K562 (cell line): ENCODE results near the gene DACT3. TPM values are rescaled to one million over a fixed set of nuclear protein-coding genes. Genes with fewer than 3 reads are reported as not detected.
A peak's percentile ranks its signal among the peaks of the same experiment; 100 is the strongest.

Experiments used
- BDP1 ChIP-seq: IDR thresholded peaks from 3 replicates; pipeline ENCODE4 v1.6.1; 2011; ENCODE audit not compliant: insufficient read length, insufficient read depth
- ELF4 ChIP-seq: fragments of 450-650 bp; formaldehyde crosslinking; IDR thresholded peaks from 2 replicates; pipeline ENCODE4 v1.4.0; 2022; ENCODE audit warnings: missing genetic modification characterization
- ESRRA ChIP-seq: fragments of 450-650 bp; IDR thresholded peaks from 2 replicates; pipeline ENCODE4 v1.6.1; 2014; ENCODE audit warnings: low read depth, mild to moderate bottlenecking, moderate library complexity, borderline replicate concordance
- ETV5 ChIP-seq: sonication (generic); formaldehyde crosslinking; IDR thresholded peaks from 2 replicates; pipeline ENCODE4 v1.4.0; 2020; ENCODE audit warnings: low read depth, mild to moderate bottlenecking, missing genetic modification reagents
- GTF3C2 ChIP-seq: IDR thresholded peaks from 3 replicates; pipeline ENCODE4 v1.6.1; 2011; ENCODE audit warnings: borderline replicate concordance, mild to moderate bottlenecking, moderate library complexity; ENCODE audit not compliant: insufficient read length; ENCODE audit errors: extremely low read depth
- HOMEZ ChIP-seq: fragments of 250-450 bp; sonication (Bioruptor Pico); IDR thresholded peaks from 2 replicates; pipeline ENCODE4 v1.4.0; 2020; ENCODE audit warnings: mild to moderate bottlenecking, moderate library complexity
- KDM1A ChIP-seq, 2 experiments: fragments of 450-650 bp; IDR thresholded peaks; 2 replicates each; pipeline ENCODE4 v1.6.1; 2016; ENCODE audit warnings: mild to moderate bottlenecking in 2 of 2
- POLR3A ChIP-seq: IDR thresholded peaks from 2 replicates; pipeline ENCODE4 v1.6.1; 2011; ENCODE audit warnings: borderline replicate concordance, mild to moderate bottlenecking, moderate library complexity; ENCODE audit not compliant: insufficient read length, insufficient read depth; ENCODE audit errors: extremely low read depth
- TCF15 ChIP-seq: fragments of 250-450 bp; sonication (Bioruptor Pico); IDR thresholded peaks from 2 replicates; pipeline ENCODE4 v1.8.0; 2022; ENCODE audit warnings: moderate library complexity, mild to moderate bottlenecking, inconsistent platforms
- TCF3 ChIP-seq: sonication (generic); formaldehyde crosslinking; IDR thresholded peaks from 2 replicates; pipeline ENCODE4 v1.4.0; 2020; ENCODE audit warnings: mild to moderate bottlenecking, missing genetic modification reagents
- U2AF2 ChIP-seq: fragments of 200-400 bp; formaldehyde crosslinking; optimal IDR thresholded peaks from 2 replicates; pipeline ENCODE3; 2017; ENCODE audit warnings: low read depth, mild to moderate bottlenecking, low read length
- ZNF740 ChIP-seq, 3 experiments: fragments of 200-800 bp in 1 of 3; sonication (Bioruptor generic) in 1 of 3; sonication (generic) in 1 of 3; formaldehyde crosslinking in 1 of 3; IDR thresholded peaks; 2 replicates each; pipeline versions ENCODE4 v1.6.1 to v1.8.0; 2016 to 2022; ENCODE audit warnings: mild to moderate bottlenecking in 2 of 3, missing compliant biosample characterization in 2 of 3, missing genetic modification characterization in 2 of 3, missing genetic modification reagents in 1 of 3
- polyA plus RNA-seq, 8 experiments: library from polyadenylated mRNA; depleted of rRNA in 4 of 8; stranded (reverse) in 5 of 8; unstranded in 3 of 8; fragments of >200 nt; fragmentation: Nextera tagmentation in 2 of 8; fragmentation: Illumina TruSeq in 1 of 8; extraction: Ambion mirVana in 2 of 8; extraction: Trizol in 1 of 8; gene quantifications; 2 replicates each; pipeline versions ENCODE4 v1.2.1 to v1.2.3, GENCODE V29; 2011 to 2014; ENCODE audit warnings: inconsistent platforms in 1 of 8, missing spikeins in 1 of 8
- total RNA-seq, 7 experiments: library from RNA; depleted of rRNA in 6 of 7; stranded (reverse); fragments of >200 nt in 6 of 7; fragmentation: Illumina TruSeq in 2 of 7; extraction: Trizol in 2 of 7; gene quantifications; 2 replicates each; pipeline versions ENCODE4 v1.2.1 to v1.2.3, GENCODE V29; 2011 to 2021; ENCODE audit warnings: low replicate concordance in 1 of 7
- TF ChIP-seq, protein P1 (sequence below): fragments of 250-450 bp; sonication (Bioruptor Pico); IDR thresholded peaks from 2 replicates; pipeline ENCODE4 v1.4.0; 2020

DACT3 gene
- total and polyA plus RNA-seq, 9 of the 15 experiments (the other 6 are each of a cell fraction or from before 2014, with no cell fraction given), result 0.67 to 6.5 (median 3.5) TPM

- TF ChIP-seq GTF3C2 (no peak), ESRRA (peak; percentile 79; the same call in 1 of the 2 replicates), POLR3A (no peak), ETV5 (CRISPR knock-in tag) (0 out of 2 replicates have a peak, but pooled peaks have one; percentile 43), HOMEZ (CRISPR knock-in tag) (no peak), TCF15 (no peak), U2AF2 (no peak), BDP1 (no peak), KDM1A (IDR thresholded peaks at IDR 0.05) (peak; percentile 14 to 64; a peak in 1 of 4 replicates), ZNF740 (CRISPR knock-in tag; IDR thresholded peaks at IDR 0.05) (0 out of 2 replicates have a peak, but pooled peaks have one; percentile 47), ZNF740 (tag; IDR thresholded peaks at IDR 0.05) (no peak), ELF4 (CRISPR knock-in tag) (no peak), TCF3 (CRISPR knock-in tag) (no peak)
- TF ChIP-seq, protein P1, sequence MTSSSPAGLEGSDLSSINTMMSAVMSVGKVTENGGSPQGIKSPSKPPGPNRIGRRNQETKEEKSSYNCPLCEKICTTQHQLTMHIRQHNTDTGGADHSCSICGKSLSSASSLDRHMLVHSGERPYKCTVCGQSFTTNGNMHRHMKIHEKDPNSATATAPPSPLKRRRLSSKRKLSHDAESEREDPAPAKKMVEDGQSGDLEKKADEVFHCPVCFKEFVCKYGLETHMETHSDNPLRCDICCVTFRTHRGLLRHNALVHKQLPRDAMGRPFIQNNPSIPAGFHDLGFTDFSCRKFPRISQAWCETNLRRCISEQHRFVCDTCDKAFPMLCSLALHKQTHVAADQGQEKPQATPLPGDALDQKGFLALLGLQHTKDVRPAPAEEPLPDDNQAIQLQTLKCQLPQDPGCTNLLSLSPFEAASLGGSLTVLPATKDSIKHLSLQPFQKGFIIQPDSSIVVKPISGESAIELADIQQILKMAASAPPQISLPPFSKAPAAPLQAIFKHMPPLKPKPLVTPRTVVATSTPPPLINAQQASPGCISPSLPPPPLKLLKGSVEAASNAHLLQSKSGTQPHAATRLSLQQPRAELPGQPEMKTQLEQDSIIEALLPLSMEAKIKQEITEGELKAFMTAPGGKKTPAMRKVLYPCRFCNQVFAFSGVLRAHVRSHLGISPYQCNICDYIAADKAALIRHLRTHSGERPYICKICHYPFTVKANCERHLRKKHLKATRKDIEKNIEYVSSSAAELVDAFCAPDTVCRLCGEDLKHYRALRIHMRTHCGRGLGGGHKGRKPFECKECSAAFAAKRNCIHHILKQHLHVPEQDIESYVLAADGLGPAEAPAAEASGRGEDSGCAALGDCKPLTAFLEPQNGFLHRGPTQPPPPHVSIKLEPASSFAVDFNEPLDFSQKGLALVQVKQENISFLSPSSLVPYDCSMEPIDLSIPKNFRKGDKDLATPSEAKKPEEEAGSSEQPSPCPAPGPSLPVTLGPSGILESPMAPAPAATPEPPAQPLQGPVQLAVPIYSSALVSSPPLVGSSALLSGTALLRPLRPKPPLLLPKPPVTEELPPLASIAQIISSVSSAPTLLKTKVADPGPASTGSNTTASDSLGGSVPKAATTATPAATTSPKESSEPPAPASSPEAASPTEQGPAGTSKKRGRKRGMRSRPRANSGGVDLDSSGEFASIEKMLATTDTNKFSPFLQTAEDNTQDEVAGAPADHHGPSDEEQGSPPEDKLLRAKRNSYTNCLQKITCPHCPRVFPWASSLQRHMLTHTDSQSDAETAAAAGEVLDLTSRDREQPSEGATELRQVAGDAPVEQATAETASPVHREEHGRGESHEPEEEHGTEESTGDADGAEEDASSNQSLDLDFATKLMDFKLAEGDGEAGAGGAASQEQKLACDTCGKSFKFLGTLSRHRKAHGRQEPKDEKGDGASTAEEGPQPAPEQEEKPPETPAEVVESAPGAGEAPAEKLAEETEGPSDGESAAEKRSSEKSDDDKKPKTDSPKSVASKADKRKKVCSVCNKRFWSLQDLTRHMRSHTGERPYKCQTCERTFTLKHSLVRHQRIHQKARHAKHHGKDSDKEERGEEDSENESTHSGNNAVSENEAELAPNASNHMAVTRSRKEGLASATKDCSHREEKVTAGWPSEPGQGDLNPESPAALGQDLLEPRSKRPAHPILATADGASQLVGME (CRISPR knock-in tag), result peak; percentile 59; the same call in 1 of the 2 replicates
These were observed 21.4 kb downstream of the DACT3 start (continued) for GRCh38 chr19:46639358-46640182.
